ENCODE data around the gene MOCS1. TPM values are rescaled to one million over a fixed set of nuclear protein-coding genes. Genes with fewer than 3 reads are reported as not detected.

The MOCS1 gene
- total and polyA plus RNA-seq, 4 donors: 10.3 to 23.0 (median 19.2) TPM

GRCh38 chr6:39930540-39930939, 3.7 kb downstream of the MOCS1 start:
- Histone ChIP-seq H3K9me3 (ENCODE audit: control insufficient read depth in 4 of 4, insufficient read depth in 3 of 4, low read length in 3 of 4) (no peaks in the 10 kb centered on the region), H3K36me3 (ENCODE audit: control insufficient read depth in 4 of 4, insufficient read depth in 4 of 4, low read length in 4 of 4) (peaks cover 0 to 5% (median 3%) of the 10 kb centered on the region in 4 donors), H3K4me3 (no peak overlapping the region), H3K27me3 (ENCODE audit: control insufficient read depth in 3 of 3, insufficient read depth in 3 of 3, low read length in 2 of 3) (no peaks in the 10 kb centered on the region), H3K9ac (ENCODE audit: insufficient read depth in 1 of 2, low read length in 2 of 2) (no peak overlapping the region), H3K4me1 (ENCODE audit: control insufficient read depth in 5 of 5, insufficient read depth in 5 of 5, low read length in 5 of 5) (peaks cover 0 to 33% (median 20%) of the 10 kb centered on the region in 5 donors), H3K27ac (ENCODE audit: low read depth in 1 of 2, low read length in 1 of 2) (peak overlapping the region; percentile 25 to 54)
- no peak for TF ChIP-seq CTCF (IDR thresholded peaks at IDR 0.05; ENCODE audit: control extremely low read depth, extremely low read depth)
- no peak for DNase-seq
- WGBS, 2 donors: 79 to 86% methylated on average over 4 of the region's 4 CpGs
- no peak for ATAC-seq (ENCODE audit: insufficient read depth, low FRiP score)

DNA sequence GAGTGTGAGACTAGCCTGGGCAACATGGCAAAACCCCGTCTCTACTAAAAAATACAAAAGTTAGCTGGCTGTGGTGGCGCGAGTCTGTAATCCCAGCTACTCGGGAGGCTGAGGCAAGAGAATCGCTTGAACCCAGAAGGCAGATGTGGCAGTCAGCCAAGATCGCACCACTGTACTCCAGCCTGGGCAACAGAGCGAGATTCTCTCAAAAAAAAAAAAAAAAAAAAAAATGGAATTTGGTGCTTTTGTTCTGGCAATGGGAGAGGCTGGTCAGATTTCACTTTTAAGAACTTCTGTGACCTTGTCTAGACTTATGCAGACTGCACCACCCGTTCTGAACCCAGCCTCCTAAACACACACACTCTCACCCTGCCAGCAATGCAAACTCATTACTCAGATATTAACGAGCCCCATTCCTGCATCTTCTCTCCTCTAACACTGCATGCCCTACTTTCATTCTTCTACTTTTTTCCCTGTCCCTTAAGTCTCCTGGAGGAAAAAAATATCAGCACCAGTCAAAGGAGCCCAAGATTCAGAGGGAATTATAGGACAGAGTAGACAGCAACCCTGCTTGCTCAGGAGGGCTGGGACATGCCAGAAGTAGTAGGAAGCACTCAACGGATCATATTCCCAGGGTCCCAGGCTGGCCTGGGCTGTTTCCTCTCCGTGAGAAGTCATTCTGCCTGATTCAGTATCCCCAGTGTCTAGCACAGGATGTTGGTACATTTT, 4.4 kb downstream of the MOCS1 start:
- peaks cover 0 to 33% (median 20%) of the 10 kb centered on the region in 5 donors for H3K4me1 ChIP-seq (ENCODE audit: control insufficient read depth in 5 of 5, insufficient read depth in 5 of 5, low read length in 5 of 5)
- WGBS, 2 donors: 69 to 84% methylated on average over 11 of the region's 11 CpGs
- no peak for DNase-seq
- peak overlapping the region; percentile 26 to 54 for H3K27ac ChIP-seq (ENCODE audit: low read depth in 1 of 2, low read length in 1 of 2)
- no peak overlapping the region for H3K4me3 ChIP-seq
- H3K36me3 ChIP-seq (ENCODE audit: control insufficient read depth in 4 of 4, insufficient read depth in 4 of 4, low read length in 4 of 4): peaks cover 4 to 8% (median 6%) of the 10 kb centered on the region in 4 donors
- no peak overlapping the region for H3K9ac ChIP-seq (ENCODE audit: insufficient read depth in 1 of 2, low read length in 2 of 2)
- no peak for TF ChIP-seq CTCF (IDR thresholded peaks at IDR 0.05; ENCODE audit: control extremely low read depth, extremely low read depth)
- H3K9me3 ChIP-seq (ENCODE audit: control insufficient read depth in 4 of 4, insufficient read depth in 3 of 4, low read length in 3 of 4): no peaks in the 10 kb centered on the region
- no peak for ATAC-seq (ENCODE audit: insufficient read depth, low FRiP score)
- no peaks in the 10 kb centered on the region for H3K27me3 ChIP-seq (ENCODE audit: control insufficient read depth in 3 of 3, insufficient read depth in 3 of 3, low read length in 2 of 3)

- no peak for ATAC-seq (ENCODE audit: insufficient read depth, low FRiP score)
- no peak overlapping the region for H3K4me3 ChIP-seq
- no peaks in the 10 kb centered on the region for H3K27me3 ChIP-seq (ENCODE audit: control insufficient read depth in 3 of 3, insufficient read depth in 3 of 3, low read length in 2 of 3)
- no peaks in the 10 kb centered on the region for H3K9me3 ChIP-seq (ENCODE audit: control insufficient read depth in 4 of 4, insufficient read depth in 3 of 4, low read length in 3 of 4)
- no peak for DNase-seq
- H3K4me1 ChIP-seq (ENCODE audit: control insufficient read depth in 5 of 5, insufficient read depth in 5 of 5, low read length in 5 of 5): peaks cover 0 to 33% (median 18%) of the 10 kb centered on the region in 5 donors
- no peak for TF ChIP-seq CTCF (IDR thresholded peaks at IDR 0.05; ENCODE audit: control extremely low read depth, extremely low read depth)
- H3K9ac ChIP-seq (ENCODE audit: insufficient read depth in 1 of 2, low read length in 2 of 2): no peak overlapping the region
- H3K36me3 ChIP-seq (ENCODE audit: control insufficient read depth in 4 of 4, insufficient read depth in 4 of 4, low read length in 4 of 4): peaks cover 4 to 11% (median 7%) of the 10 kb centered on the region in 4 donors
- whole genome bisulfite sequencing, 2 donors: 45 to 59% methylated on average over 9 of the region's 9 CpGs
- H3K27ac ChIP-seq (ENCODE audit: low read depth in 1 of 2, low read length in 1 of 2): peak overlapping the region in 1 of 2 donors; percentile 30
These were observed 5.1 kb downstream of the MOCS1 start for GRCh38 chr6:39929039-39929732.

All from lung (tissue), 12 donors.